GM21737 (cell line): Measurements from ENCODE around the gene TSKS.

Experiments
- ATAC-seq: cut with Tn5 transposase; IDR thresholded peaks from one replicate; pipeline ENCODE4 v1.9.1; 2021; ENCODE audit warnings: mild to moderate bottlenecking, moderate library complexity; ENCODE audit not compliant: unreplicated experiment

The TSKS gene

GRCh38 chr19:49718991-49719390, 44.1 kb downstream of the TSKS start:
- ATAC-seq: no peak

DNA sequence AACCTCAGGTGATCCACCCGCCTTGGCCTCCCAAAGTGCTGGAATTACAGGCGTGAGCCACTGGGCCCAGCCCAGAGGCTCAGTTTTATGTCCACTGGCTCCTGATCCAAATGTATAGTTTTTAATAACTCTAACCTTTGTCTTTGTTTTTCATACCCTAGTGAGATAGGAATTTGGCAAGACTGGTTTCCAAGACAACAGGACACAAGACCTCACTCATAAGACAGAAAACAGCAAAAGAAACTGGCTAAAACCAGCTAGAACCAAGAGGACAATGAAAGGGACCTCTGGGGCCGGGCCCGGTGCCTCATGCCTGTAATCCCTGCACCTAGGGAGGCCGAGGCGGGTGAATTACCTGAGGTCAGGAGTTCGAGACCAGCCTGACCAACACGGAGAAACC, 44.6 kb downstream of the TSKS start:
- no peak for ATAC-seq

DNA sequence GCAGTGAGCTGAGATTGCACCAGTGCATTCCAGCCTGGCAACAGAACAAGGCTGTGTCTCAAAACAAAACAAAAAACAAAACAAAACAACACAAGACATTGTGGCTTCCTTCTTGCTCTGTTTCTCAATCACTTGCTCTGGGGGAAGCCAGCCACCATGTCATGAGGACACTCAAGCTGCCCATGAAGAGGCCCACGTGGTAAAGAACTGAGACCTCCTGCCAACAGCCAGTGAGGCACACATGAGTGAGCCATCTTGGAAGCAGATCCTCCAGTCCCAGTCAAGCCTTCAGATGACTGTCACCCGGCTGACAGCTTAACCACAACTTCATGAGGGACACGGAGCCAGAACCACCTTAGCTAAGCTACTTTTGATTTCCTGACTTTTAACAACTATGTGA, 47.0 kb downstream of the TSKS start:
- no peak for ATAC-seq

GRCh38 chr19:49713236-49713845, 49.8 kb downstream of the TSKS start:
- ATAC-seq: no peak

DNA sequence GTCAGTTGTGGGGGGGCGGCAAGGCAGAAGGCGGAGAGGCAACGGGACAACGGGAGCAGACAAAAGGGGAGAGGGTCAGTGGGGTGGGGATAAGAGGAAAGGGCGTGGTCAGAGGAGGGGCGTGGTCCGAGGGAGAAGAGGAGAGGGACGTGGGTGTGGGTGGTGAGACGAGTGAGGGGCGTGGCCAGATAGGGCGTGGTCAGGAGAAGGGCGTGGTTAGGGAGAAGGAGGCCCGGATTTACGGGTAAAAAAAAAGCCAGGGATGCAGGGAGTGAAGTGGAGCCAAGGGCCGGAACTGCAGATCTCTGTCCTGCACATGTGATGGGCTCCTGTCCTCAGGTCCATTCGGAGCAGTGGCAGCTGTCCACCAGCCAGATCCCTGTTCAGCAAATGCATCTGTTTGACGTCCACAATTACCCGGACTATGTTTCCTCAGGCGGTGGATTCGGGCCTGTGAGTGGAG, 50.7 kb downstream of the TSKS start:
- no peak for ATAC-seq

DNA sequence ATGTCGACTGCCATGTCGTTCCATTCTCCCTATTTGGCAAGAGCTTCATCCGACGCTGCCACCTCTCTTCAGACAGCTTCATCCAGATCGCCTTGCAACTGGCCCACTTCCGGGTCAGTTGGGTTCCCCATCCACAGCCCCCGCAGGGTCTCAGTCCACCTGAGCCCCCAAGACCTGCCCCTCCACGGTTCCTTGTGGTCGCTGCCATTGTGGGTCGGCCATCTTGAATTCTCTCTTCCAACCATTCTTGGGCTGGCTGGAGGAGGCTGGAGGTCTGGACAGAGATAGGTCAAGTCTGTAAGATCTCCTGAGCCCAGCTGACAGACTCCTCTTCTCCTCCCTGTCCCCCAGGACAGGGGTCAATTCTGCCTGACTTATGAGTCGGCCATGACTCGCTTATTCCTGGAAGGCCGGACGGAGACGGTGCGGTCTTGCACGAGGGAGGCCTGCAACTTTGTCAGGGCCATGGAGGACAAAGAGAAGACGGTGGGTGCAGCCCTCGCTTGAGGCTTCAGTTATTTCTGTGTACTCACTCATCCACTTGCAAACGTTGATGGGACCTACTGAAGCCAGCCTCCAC, 52.6 kb downstream of the TSKS start:
- no peak for ATAC-seq

DNA sequence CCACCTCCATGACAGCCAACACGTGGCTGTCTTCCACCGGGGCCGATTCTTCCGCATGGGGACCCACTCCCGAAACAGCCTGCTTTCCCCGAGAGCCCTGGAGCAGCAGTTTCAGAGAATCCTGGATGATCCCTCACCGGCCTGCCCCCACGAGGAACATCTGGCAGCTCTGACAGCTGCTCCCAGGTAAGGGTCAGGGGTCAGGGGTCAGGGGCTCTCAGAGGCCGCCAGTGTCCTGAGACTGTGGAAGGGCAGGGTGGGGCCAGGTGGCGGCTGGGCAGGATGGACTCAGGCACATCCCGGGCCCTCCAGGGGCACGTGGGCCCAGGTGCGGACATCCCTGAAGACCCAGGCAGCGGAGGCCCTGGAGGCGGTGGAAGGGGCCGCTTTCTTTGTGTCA, 57.2 kb downstream of the TSKS start:
- ATAC-seq: no peak

- no peak for ATAC-seq
These were observed 58.0 kb downstream of the TSKS start for GRCh38 chr19:49704888-49705642.

DNA sequence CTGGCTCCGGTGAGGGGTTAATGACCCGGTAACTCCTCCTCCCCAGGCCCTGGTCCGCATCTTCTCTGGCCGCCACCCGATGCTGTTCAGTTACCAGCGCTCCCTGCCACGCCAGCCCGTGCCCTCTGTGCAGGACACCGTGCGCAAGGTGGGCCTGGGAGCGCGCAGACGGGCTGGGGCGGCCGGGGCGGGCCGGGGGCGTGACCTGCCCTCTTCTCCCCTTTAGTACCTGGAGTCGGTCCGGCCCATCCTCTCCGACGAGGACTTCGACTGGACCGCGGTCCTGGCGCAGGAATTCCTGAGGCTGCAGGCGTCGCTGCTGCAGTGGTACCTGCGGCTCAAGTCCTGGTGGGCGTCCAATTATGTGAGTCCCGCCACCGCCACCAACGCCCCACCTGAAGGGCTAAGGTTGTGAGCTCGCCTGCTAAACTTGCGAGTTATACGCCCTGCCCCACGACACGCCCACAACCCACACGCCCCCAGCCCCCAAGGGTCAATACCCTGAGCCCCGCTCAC, 61.8 kb downstream of the TSKS start:
- ATAC-seq: no peak

DNA sequence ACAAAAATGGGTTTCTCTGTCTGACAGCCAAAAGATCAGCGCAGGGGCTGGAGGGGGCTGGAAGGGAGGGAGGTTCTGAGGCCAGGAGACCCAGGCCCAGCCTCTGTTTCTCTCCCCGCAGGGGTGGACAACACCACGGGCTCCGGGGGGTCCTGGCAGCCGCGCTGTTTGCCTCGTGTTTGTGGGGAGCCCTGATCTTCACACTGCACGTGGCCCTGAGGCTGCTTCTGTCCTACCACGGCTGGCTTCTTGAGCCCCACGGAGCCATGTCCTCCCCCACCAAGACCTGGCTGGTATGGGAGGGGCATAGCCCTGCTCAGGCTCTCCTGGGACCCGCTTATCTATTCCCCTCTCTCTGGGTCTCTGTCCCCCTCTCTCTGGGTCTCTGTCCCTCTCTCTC, 62.5 kb downstream of the TSKS start:
- no peak for ATAC-seq

DNA sequence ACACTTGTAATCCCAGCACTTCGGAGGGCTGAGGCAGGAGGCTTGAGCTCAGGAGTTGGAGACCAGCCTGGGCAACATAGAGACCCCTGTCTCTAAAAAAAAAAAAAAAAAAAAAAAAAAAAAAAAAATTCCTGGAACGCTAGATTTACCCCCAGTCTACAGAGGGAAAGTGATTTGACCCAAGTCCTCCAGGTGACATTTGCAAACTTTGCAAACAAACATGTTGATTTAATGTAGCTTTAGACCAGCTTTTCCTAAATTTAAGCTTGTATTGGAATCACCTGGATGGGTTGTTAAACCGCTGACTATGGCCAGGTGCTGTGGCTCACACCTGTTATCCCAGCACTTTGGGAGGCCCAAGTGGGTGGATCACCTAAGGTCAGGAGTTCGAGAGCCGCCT, 63.7 kb downstream of the TSKS start:
- no peak for ATAC-seq

GRCh38 chr19:49696865-49697264, 66.2 kb downstream of the TSKS start:
- ATAC-seq: no peak

GRCh38 chr19:49696115-49696514, 67.0 kb downstream of the TSKS start:
- ATAC-seq: no peak

GRCh38 chr19:49692147-49692506, 71.0 kb downstream of the TSKS start:
- ATAC-seq: no peak

DNA sequence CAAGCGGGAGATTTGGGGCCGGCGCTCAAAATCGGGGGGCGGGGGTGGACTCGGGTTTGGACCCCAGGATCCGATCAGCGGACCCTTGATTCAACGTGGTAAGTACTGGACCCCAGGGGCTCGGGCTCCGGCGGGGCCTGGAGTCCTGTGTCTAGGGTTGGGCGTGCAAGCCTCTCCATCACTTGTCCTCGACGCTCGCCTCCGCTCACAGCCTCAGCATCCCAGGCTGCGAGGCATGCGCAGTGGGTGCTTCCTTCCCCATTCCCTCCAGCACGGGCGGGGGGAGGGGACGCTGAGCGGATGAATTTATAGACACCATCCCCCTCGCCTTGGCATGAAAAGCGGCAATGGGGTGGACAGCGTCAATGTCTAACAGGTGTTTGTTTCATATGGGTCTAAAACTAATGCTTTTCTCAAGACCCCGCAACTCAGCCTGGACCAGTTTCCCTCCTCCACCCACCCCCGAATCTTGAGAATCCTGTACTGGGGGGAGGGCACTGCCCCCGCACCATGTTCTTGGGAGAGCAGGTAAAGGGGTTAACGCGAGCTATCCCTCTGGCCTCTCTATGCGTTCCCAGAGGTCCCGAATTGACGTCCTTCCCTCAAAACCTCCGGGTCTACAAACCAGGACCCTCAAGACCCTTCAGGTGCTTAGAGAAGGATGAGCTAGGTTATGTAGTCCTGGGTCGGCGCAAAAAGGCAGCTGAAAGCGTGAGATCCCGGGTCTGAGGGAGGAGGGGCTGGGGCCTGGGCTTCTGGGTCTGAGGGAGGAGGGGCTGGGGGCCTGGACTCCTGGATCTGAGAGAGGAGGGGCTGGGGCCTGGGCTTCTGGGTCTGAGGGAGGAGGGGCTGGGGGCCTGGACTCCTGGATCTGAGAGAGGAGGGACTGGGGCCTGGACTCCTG, 71.6 kb downstream of the TSKS start:
- no peak for ATAC-seq

DNA sequence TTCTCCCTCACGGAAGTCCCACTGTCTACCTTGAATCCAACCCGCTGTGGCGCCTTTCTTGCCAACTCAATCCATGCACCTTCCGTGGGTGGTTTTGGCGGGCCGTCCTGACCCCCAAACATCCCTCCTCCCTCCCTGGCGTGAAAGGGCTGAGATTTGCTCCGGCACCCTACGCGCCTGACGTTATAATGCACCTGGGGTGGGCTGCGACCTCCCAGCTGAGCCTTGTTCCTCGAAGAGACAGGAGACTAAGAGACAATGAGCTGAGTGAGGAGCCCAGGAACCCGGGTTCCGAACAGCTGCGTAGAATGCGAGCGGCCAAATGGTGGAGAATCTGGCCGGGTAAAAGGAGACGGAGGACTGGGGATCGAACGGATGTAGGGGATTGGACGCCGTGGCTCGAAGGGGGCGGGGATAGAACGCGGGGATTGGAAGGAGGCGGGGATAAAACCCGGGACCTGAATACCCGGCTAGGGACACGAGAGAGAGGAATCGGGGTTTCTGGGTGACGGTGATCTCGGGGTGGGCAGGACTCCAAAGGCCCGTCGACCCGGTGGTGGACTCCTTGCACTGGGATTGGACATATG, 72.4 kb downstream of the TSKS start, which contains the start of gene CPT1C:
TSS of gene CPT1C (plus strand) at position 461 of the 587 bp plus-strand sequence. CDS start 1,137 bp downstream, outside the sequence.
- no peak for ATAC-seq

GRCh38 chr19:49690079-49690655, 72.9 kb downstream of the TSKS start:
- ATAC-seq: no peak
